SK-N-SH treated with all-trans-retinoic acid at 6 μM for 48 hours (cell line): ENCODE data around the gene TBCCD1.

Source experiments
- ATAC-seq: fragments of 200-7000 bp; cut with Tn5 transposase; 3 replicates; pipeline ENCODE4 v1.9.1; 2020; ENCODE audit warnings: mild to moderate bottlenecking, moderate library complexity
- ARNTL ChIP-seq: fragments of 450-650 bp; formaldehyde crosslinking; IDR thresholded peaks from 2 replicates; pipeline ENCODE4 v1.5.0; 2020; ENCODE audit warnings: low read depth, mild to moderate bottlenecking, moderate library complexity, borderline replicate concordance
- BACH2 ChIP-seq: fragments of 250-450 bp; sonication (Bioruptor Pico); IDR thresholded peaks from 2 replicates; pipeline ENCODE4 v1.9.0; 2021; ENCODE audit warnings: mild to moderate bottlenecking, borderline replicate concordance
- CREB5 ChIP-seq: fragments of 250-450 bp; sonication (Bioruptor Pico); IDR thresholded peaks from 2 replicates; pipeline ENCODE4 v1.5.1; 2020; ENCODE audit warnings: low read depth, mild to moderate bottlenecking, moderate library complexity
- CSRNP3 ChIP-seq: fragments of 250-450 bp; sonication (Bioruptor Pico); IDR thresholded peaks from 2 replicates; pipeline ENCODE4 v1.5.1; 2021; ENCODE audit warnings: mild to moderate bottlenecking, moderate library complexity
- ESRRG ChIP-seq: fragments of 250-450 bp; sonication (Bioruptor Pico); IDR thresholded peaks from 2 replicates; pipeline ENCODE4 v1.6.1; 2021; ENCODE audit warnings: mild to moderate bottlenecking
- GLIS3 ChIP-seq: fragments of 250-450 bp; sonication (Bioruptor Pico); IDR thresholded peaks from 2 replicates; pipeline ENCODE4 v1.5.0; 2020; ENCODE audit warnings: mild to moderate bottlenecking, moderate library complexity
- ISL1 ChIP-seq: fragments of 250-450 bp; sonication (Bioruptor Pico); IDR thresholded peaks from 2 replicates; pipeline ENCODE4 v2.1.2; 2022; ENCODE audit warnings: mild to moderate bottlenecking, moderate library complexity
- OSR1 ChIP-seq: fragments of 250-450 bp; sonication (Bioruptor Pico); IDR thresholded peaks from 2 replicates; pipeline ENCODE4 v1.8.0; 2022; ENCODE audit warnings: moderate library complexity, mild to moderate bottlenecking, inconsistent platforms
- PATZ1 ChIP-seq: fragments of 250-450 bp; sonication (Bioruptor Pico); IDR thresholded peaks from 2 replicates; pipeline ENCODE4 v1.8.0; 2020; ENCODE audit warnings: mild to moderate bottlenecking, moderate library complexity, borderline replicate concordance
- POU6F1 ChIP-seq: fragments of 250-450 bp; sonication (Bioruptor Pico); IDR thresholded peaks from 2 replicates; pipeline ENCODE4 v1.8.0; 2021; ENCODE audit warnings: low read depth, mild to moderate bottlenecking, moderate library complexity, borderline replicate concordance
- PPARA ChIP-seq: fragments of 250-450 bp; sonication (Bioruptor Pico); IDR thresholded peaks from 2 replicates; pipeline ENCODE4 v1.5.0; 2020; ENCODE audit warnings: mild to moderate bottlenecking, borderline replicate concordance
- RARB ChIP-seq: fragments of 250-450 bp; sonication (Bioruptor Pico); IDR thresholded peaks from 2 replicates; pipeline ENCODE4 v1.8.0; 2021; ENCODE audit warnings: mild to moderate bottlenecking, moderate library complexity
- SNAI2 ChIP-seq: fragments of 250-450 bp; sonication (Bioruptor Pico); IDR thresholded peaks from 2 replicates; pipeline ENCODE4 v1.5.0; 2020; ENCODE audit warnings: mild to moderate bottlenecking, moderate library complexity
- TCF4 ChIP-seq: fragments of 250-450 bp; sonication (Bioruptor Pico); IDR thresholded peaks from 2 replicates; pipeline ENCODE4 v1.8.0; 2021; ENCODE audit warnings: mild to moderate bottlenecking, moderate library complexity, borderline replicate concordance
- TOX ChIP-seq: fragments of 250-450 bp; sonication (Bioruptor Pico); IDR thresholded peaks from 2 replicates; pipeline ENCODE4 v1.8.0; 2021; ENCODE audit warnings: mild to moderate bottlenecking, moderate library complexity, borderline replicate concordance
- TSHZ2 ChIP-seq: fragments of 250-450 bp; sonication (Bioruptor Pico); IDR thresholded peaks from 2 replicates; pipeline ENCODE4 v1.5.0; 2020; ENCODE audit warnings: mild to moderate bottlenecking, moderate library complexity
- ZC3H10 ChIP-seq: fragments of 250-450 bp; sonication (Bioruptor Pico); IDR thresholded peaks from 2 replicates; pipeline ENCODE4 v1.5.1; 2021; ENCODE audit warnings: mild to moderate bottlenecking, moderate library complexity
- ZFP3 ChIP-seq: fragments of 250-450 bp; sonication (Bioruptor Pico); IDR thresholded peaks from 2 replicates; pipeline ENCODE4 v1.5.0; 2020; ENCODE audit warnings: mild to moderate bottlenecking, moderate library complexity
- ZFP30 ChIP-seq: fragments of 450-650 bp; formaldehyde crosslinking; IDR thresholded peaks from 2 replicates; pipeline ENCODE4 v1.5.0; 2022; ENCODE audit warnings: mild to moderate bottlenecking, moderate library complexity
- ZNF565 ChIP-seq: fragments of 450-650 bp; formaldehyde crosslinking; conservative IDR thresholded peaks from 2 replicates; pipeline ENCODE4 v1.5.0; 2020; ENCODE audit warnings: low read depth, mild to moderate bottlenecking, moderate library complexity
- ZNF70 ChIP-seq: fragments of 450-650 bp; formaldehyde crosslinking; IDR thresholded peaks from 2 replicates; pipeline ENCODE4 v1.5.0; 2020; ENCODE audit warnings: mild to moderate bottlenecking, moderate library complexity
- ZNF8 ChIP-seq: fragments of 450-650 bp; formaldehyde crosslinking; IDR thresholded peaks from 2 replicates; pipeline ENCODE4 v1.5.0; 2020; ENCODE audit warnings: mild to moderate bottlenecking, moderate library complexity

TBCCD1 gene

GRCh38 chr3:186511702-186512101, 55.4 kb downstream of the TBCCD1 start:
- no peak for TF ChIP-seq ZNF8 (CRISPR knock-in tag)
- TF ChIP-seq ISL1 (CRISPR knock-in tag), result no peak
- TF ChIP-seq BACH2, result no peak
- TF ChIP-seq SNAI2, result no peak
- ATAC-seq, result no peak

- TF ChIP-seq ARNTL (CRISPR knock-in tag) (no peak), TOX (no peak), TCF4 (CRISPR knock-in tag) (no peak)
- TF ChIP-seq, all 23 proteins: peak for 0
- no peak for ATAC-seq
These were observed 55.9 kb downstream of the TBCCD1 start for GRCh38 chr3:186511245-186511644.

- no peak for ATAC-seq
- no peak for TF ChIP-seq RARB (CRISPR knock-in tag)
- no peak for TF ChIP-seq ZNF565
- no peak for TF ChIP-seq ARNTL (CRISPR knock-in tag)
- no peak for TF ChIP-seq PATZ1 (CRISPR knock-in tag)
- no peak for TF ChIP-seq GLIS3 (CRISPR knock-in tag)
- no peak for TF ChIP-seq ZFP3 (CRISPR knock-in tag)
- no peak for TF ChIP-seq ZNF8 (CRISPR knock-in tag)
- no peak for TF ChIP-seq TCF4 (CRISPR knock-in tag)
- TF ChIP-seq ZNF70 (CRISPR knock-in tag), result no peak
- no peak for TF ChIP-seq CREB5 (CRISPR knock-in tag)
- TF ChIP-seq ZC3H10, result no peak
- no peak for TF ChIP-seq ESRRG (CRISPR knock-in tag)
- no peak for TF ChIP-seq ZFP30
These were observed 56.6 kb downstream of the TBCCD1 start for GRCh38 chr3:186510374-186511079.

- no peak for TF ChIP-seq ESRRG (CRISPR knock-in tag)
- no peak for TF ChIP-seq CSRNP3 (CRISPR knock-in tag)
- TF ChIP-seq ZNF565, result no peak
- no peak for TF ChIP-seq ZNF8 (CRISPR knock-in tag)
- TF ChIP-seq ZFP3 (CRISPR knock-in tag), result no peak
- no peak for TF ChIP-seq SNAI2
- TF ChIP-seq PATZ1 (CRISPR knock-in tag), result no peak
- TF ChIP-seq TSHZ2 (CRISPR knock-in tag), result no peak
- no peak for TF ChIP-seq RARB (CRISPR knock-in tag)
- TF ChIP-seq ZC3H10, result no peak
- TF ChIP-seq ISL1 (CRISPR knock-in tag), result no peak
- no peak for TF ChIP-seq POU6F1 (CRISPR knock-in tag)
- TF ChIP-seq GLIS3 (CRISPR knock-in tag), result no peak
- no peak for TF ChIP-seq PPARA (CRISPR knock-in tag)
- no peak for TF ChIP-seq ARNTL (CRISPR knock-in tag)
- no peak for TF ChIP-seq ZNF70 (CRISPR knock-in tag)
- no peak for TF ChIP-seq OSR1 (CRISPR knock-in tag)
- no peak for TF ChIP-seq ZFP30
- TF ChIP-seq CREB5 (CRISPR knock-in tag), result no peak
- TF ChIP-seq, all 23 proteins: peak for 0
- ATAC-seq, result no peak
These were observed 57.7 kb downstream of the TBCCD1 start for GRCh38 chr3:186509423-186509822.
